ENCODE measurements around the gene P3H1. TPM values are rescaled to one million over a fixed set of nuclear protein-coding genes. Genes with fewer than 3 reads are reported as not detected.

P3H1 gene
- total and polyA plus RNA-seq, 2 experiments from 2014 or later = 51.1 to 75.1 TPM

- Histone ChIP-seq H3K27ac (ENCODE audit: low read depth) (peak overlapping the region; percentile 67; the same call in 1 of the 2 replicates), H3K79me2 (replicated peaks; ENCODE audit: insufficient read depth) (peaks cover 100% of the 10 kb centered on the region), H4K20me1 (replicated peaks; ENCODE audit: insufficient read depth) (peaks cover 68% of the 10 kb centered on the region), H3K4me2 (no peak overlapping the region), H3K9me2 (ENCODE audit: insufficient read depth) (no peaks in the 10 kb centered on the region), H3K4me1 (ENCODE audit: insufficient read depth) (no peaks in the 10 kb centered on the region), H3K27me3 (ENCODE audit: insufficient read depth) (no peaks in the 10 kb centered on the region), H3F3A (replicated peaks; ENCODE audit: low read depth) (peaks cover 23% of the 10 kb centered on the region), H3K4me3 (no peak overlapping the region), H3K36me3 (ENCODE audit: insufficient read depth) (peaks cover 87% of the 10 kb centered on the region), H2AFZ (no peak overlapping the region)
- no peak overlapping the region for H3K4me3 Mint-ChIP-seq
- H3K27me3 Mint-ChIP-seq (ENCODE audit: insufficient read depth, low read depth, poor library complexity) = peaks cover 6% of the 10 kb centered on the region
- no peak for TF ChIP-seq EZH2 (IDR thresholded peaks at IDR 0.05; ENCODE audit: low read depth, unreplicated experiment)
- no peak for TF ChIP-seq EZH2phosphoT487 (IDR thresholded peaks at IDR 0.05; ENCODE audit: unreplicated experiment)
- TF ChIP-seq CTCF (conservative IDR thresholded peaks at IDR 0.05; ENCODE audit: low read depth in 2 of 2) = no peak
- TF ChIP-seq ETS1 (IDR thresholded peaks at IDR 0.05) = no peak
- ATAC-seq (no peak), DNase-seq (ENCODE audit: low spot score) (no peak)
- H3K36me3 Mint-ChIP-seq (ENCODE audit: low read depth) = peaks cover 100% of the 10 kb centered on the region
- H3K4me1 Mint-ChIP-seq = no peaks in the 10 kb centered on the region
- H3K27ac Mint-ChIP-seq = no peak overlapping the region
- H3K9me3 Mint-ChIP-seq = no peaks in the 10 kb centered on the region
Observed at GRCh38 chr1:42700006-42700405, 66.8 kb downstream of the P3H1 start.

- H3K9me3 Mint-ChIP-seq = no peaks in the 10 kb centered on the region
- H3K27ac ChIP-seq (ENCODE audit: low read depth) = peak overlapping the region; percentile 50; the same call in 1 of the 2 replicates
- H3K27ac Mint-ChIP-seq = no peak overlapping the region
- H3K27me3 Mint-ChIP-seq (ENCODE audit: insufficient read depth, low read depth, poor library complexity) = peaks cover 4% of the 10 kb centered on the region
- H3K36me3 Mint-ChIP-seq (ENCODE audit: low read depth) = peaks cover 96% of the 10 kb centered on the region
- ATAC-seq (no peak), DNase-seq (ENCODE audit: low spot score) (no peak)
- H3K4me1 Mint-ChIP-seq = no peaks in the 10 kb centered on the region
- H3K79me2 ChIP-seq (replicated peaks; ENCODE audit: insufficient read depth) = peaks cover 100% of the 10 kb centered on the region
- no peak overlapping the region for H3K4me3 Mint-ChIP-seq
- no peak overlapping the region for H3K4me3 ChIP-seq
- H3K4me1 ChIP-seq (ENCODE audit: insufficient read depth) = no peaks in the 10 kb centered on the region
- H3K9me2 ChIP-seq (ENCODE audit: insufficient read depth) = no peaks in the 10 kb centered on the region
- peaks cover 17% of the 10 kb centered on the region for H3F3A ChIP-seq (replicated peaks; ENCODE audit: low read depth)
- peaks cover 91% of the 10 kb centered on the region for H3K36me3 ChIP-seq (ENCODE audit: insufficient read depth)
- peaks cover 74% of the 10 kb centered on the region for H4K20me1 ChIP-seq (replicated peaks; ENCODE audit: insufficient read depth)
- no peak overlapping the region for H2AFZ ChIP-seq
- H3K27me3 ChIP-seq (ENCODE audit: insufficient read depth) = no peaks in the 10 kb centered on the region
- no peak overlapping the region for H3K4me2 ChIP-seq
- no peak for TF ChIP-seq POLR2AphosphoS5 (IDR thresholded peaks at IDR 0.05; ENCODE audit: low read depth)
- no peak for TF ChIP-seq EZH2phosphoT487 (IDR thresholded peaks at IDR 0.05; ENCODE audit: unreplicated experiment)
- no peak for TF ChIP-seq JUNB (IDR thresholded peaks at IDR 0.05; ENCODE audit: unreplicated experiment)
- no peak for TF ChIP-seq EZH2 (IDR thresholded peaks at IDR 0.05; ENCODE audit: low read depth, unreplicated experiment)
- no peak for TF ChIP-seq ZNF462 (CRISPR knock-in tag; IDR thresholded peaks at IDR 0.05)
Observed at GRCh38 chr1:42698081-42698813, 68.6 kb downstream of the P3H1 start.
